ENCODE results near the gene NCAPG2. TPM values are rescaled to one million over a fixed set of nuclear protein-coding genes. Genes with fewer than 3 reads are reported as not detected.

The NCAPG2 gene
- total RNA-seq, 1 donor from 2014 or later = 3.2 TPM

GRCh38 chr7:158743219-158743618, 38.6 kb upstream of the NCAPG2 start:
- FAIRE-seq = no peak
- Histone ChIP-seq H3K27me3 (ENCODE audit: control insufficient read depth, insufficient read depth, low read length) (no peaks in the 10 kb centered on the region), H3K36me3 (ENCODE audit: control insufficient read depth, insufficient read depth, low read length) (peaks cover 20% of the 10 kb centered on the region), H3K4me3 (ENCODE audit: low read depth, low read length) (no peak overlapping the region)
- no peak for DNase-seq (ENCODE audit: low read depth)
- TF ChIP-seq CTCF (IDR thresholded peaks at IDR 0.05; ENCODE audit: insufficient read depth, low read length, severe bottlenecking) = no peak

DNA sequence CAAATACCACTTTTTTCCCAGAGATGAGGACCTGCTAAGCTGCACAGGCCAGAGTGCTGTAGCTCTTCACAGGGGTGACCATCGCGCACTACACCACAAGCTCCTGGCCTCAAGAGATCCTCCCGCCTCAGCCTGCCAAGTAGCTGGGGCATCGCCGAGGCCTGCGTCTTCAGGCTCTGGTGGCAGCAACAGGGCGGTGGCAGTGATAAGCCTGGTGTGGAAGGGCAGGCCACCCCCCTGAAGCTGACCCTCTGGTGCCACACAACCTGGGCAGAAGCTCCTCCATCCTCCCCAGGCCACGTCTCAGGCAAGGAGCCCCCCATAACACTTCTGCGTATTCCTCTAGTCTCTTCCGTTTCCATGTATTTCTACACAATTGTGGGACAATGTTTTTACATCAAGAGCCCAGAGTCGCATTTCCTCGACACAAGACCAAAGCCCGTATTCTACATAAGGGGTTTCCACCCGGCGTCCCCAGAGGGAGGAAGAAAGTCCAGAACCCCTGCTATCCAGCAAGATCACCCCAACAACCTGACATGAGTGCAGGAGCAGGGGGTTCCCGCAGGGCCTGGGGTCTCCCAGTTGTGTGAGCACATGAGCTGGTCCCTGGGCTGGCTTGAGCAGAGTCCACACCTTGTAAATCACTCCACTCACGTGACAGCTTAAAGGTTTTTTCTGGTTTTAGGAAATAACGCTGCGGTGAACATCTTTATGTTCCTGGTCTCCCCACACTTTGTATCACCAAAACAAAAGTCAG, 37.6 kb upstream of the NCAPG2 start:
- Histone ChIP-seq H3K27me3 (ENCODE audit: control insufficient read depth, insufficient read depth, low read length) (no peaks in the 10 kb centered on the region), H3K4me3 (ENCODE audit: low read depth, low read length) (no peak overlapping the region), H3K36me3 (ENCODE audit: control insufficient read depth, insufficient read depth, low read length) (peaks cover 20% of the 10 kb centered on the region)
- no peak for TF ChIP-seq CTCF (IDR thresholded peaks at IDR 0.05; ENCODE audit: insufficient read depth, low read length, severe bottlenecking)
- no peak for DNase-seq (ENCODE audit: low read depth)
- FAIRE-seq = no peak

- no peak overlapping the region for H3K4me3 ChIP-seq (ENCODE audit: low read depth, low read length)
- no peak for TF ChIP-seq CTCF (IDR thresholded peaks at IDR 0.05; ENCODE audit: insufficient read depth, low read length, severe bottlenecking)
- FAIRE-seq (no peak), DNase-seq (ENCODE audit: low read depth) (no peak)
- H3K36me3 ChIP-seq (ENCODE audit: control insufficient read depth, insufficient read depth, low read length) = peaks cover 19% of the 10 kb centered on the region
- H3K27me3 ChIP-seq (ENCODE audit: control insufficient read depth, insufficient read depth, low read length) = no peaks in the 10 kb centered on the region
These were observed 36.7 kb upstream of the NCAPG2 start for GRCh38 chr7:158741294-158741666.

GRCh38 chr7:158740657-158741293, 36.2 kb upstream of the NCAPG2 start:
- DNase-seq (ENCODE audit: low read depth) (peak; percentile 85), FAIRE-seq (no peak)
- TF ChIP-seq CTCF (IDR thresholded peaks at IDR 0.05; ENCODE audit: insufficient read depth, low read length, severe bottlenecking) = no peak
- H3K27me3 ChIP-seq (ENCODE audit: control insufficient read depth, insufficient read depth, low read length) = no peaks in the 10 kb centered on the region
- H3K36me3 ChIP-seq (ENCODE audit: control insufficient read depth, insufficient read depth, low read length) = peaks cover 21% of the 10 kb centered on the region
- no peak overlapping the region for H3K4me3 ChIP-seq (ENCODE audit: low read depth, low read length)

- FAIRE-seq = no peak
These were observed 35.5 kb upstream of the NCAPG2 start for GRCh38 chr7:158740013-158740656.

More at GRCh38 chr7:158740013-158740656, 35.5 kb upstream of the NCAPG2 start:
- DNase-seq (ENCODE audit: low read depth) = peak; percentile 69
- peaks cover 20% of the 10 kb centered on the region for H3K36me3 ChIP-seq (ENCODE audit: control insufficient read depth, insufficient read depth, low read length)
- H3K27me3 ChIP-seq (ENCODE audit: control insufficient read depth, insufficient read depth, low read length) = no peaks in the 10 kb centered on the region
- TF ChIP-seq CTCF (IDR thresholded peaks at IDR 0.05; ENCODE audit: insufficient read depth, low read length, severe bottlenecking) = no peak
- no peak overlapping the region for H3K4me3 ChIP-seq (ENCODE audit: low read depth, low read length)

Data from bronchial epithelial cell (primary cell).